COR-L47 (cell line): ENCODE results near the gene UNC119B.
"Not testable (repeated sequence)": the region's sequence is repeated elsewhere in the genome, so short reads cannot be mapped to it uniquely, and the experiment has no call there.

Source experiments
- DNase-seq: peaks from one replicate; lab custom pipeline; 2025; lab: John Stamatoyannopoulos, UW

The UNC119B gene

GRCh38 chr12:120710031-120710804 lies at the start of gene UNC119B:
Gene UNC119B (plus strand): TSS chr12:120710458. CDS start chr12:120710475, 17 bp downstream.
- peak; percentile 54 for DNase-seq

- no peak for DNase-seq
Observed at GRCh38 chr12:120661432-120661831, 48.8 kb upstream of the UNC119B start.

GRCh38 chr12:120662879-120663278 lies 47.4 kb upstream of the UNC119B start:
- no peak for DNase-seq

- DNase-seq = no peak
Observed at GRCh38 chr12:120663741-120664140, 46.5 kb upstream of the UNC119B start.

- DNase-seq = no peak
Observed at GRCh38 chr12:120666571-120667390, 43.5 kb upstream of the UNC119B start.

DNA sequence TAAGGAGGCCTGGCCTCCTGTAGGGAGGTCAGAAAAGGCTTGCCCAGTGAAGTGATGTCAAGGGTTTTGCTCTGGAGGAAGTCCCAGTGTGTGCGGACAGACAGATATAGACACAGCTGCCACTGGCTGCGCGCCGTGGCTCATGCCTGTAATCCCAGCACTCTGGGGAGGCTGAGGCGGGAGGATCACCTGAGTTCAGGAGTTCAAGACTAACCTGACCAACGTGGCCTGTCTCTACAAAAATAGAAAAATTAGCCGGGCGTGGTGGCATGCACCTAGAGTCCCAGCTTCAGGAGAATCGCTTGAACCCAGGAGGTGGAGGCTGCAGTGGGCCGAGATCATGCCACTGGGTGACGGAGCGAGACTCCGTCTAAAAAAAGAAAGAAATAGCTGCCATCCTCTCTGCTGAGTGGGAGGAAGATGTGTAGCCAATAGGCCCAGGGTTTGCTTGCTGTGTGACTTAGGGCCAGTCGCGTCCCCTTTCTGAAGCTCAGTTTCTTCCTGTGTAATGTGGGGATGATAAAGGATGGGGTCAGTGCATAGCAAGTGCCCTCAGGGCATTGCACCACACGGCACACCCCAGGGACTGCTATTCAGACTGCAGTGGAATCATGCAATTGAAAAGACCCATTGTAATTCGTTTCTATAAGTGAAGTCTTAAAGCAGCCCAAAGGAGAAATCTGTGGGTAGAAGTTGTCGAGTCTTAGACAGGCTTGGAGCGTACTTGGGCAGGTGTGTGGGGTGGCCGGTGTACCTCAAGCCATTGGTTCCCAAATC lies 42.0 kb upstream of the UNC119B start:
- no peak for DNase-seq

- no peak for DNase-seq
Observed at GRCh38 chr12:120668868-120669840, 41.1 kb upstream of the UNC119B start.

DNA sequence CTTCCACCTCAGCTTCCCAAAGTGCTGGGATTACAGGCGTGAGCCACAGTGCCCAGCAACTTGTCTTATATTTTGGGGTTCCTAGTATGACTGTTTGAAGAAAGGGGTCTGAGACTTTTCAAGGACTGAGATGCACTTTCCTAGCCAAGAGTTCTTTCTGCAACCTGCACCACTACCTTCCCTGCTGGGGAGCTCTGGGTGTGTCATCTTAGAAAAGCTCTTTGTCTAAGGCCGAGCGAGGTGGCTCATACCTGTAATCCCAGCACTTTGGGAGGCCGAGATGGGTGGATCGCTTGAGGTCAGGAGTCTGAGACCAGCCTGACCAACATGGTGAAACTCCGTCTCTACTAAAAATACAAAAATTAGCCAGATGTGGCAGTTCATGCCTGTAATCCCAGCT lies 40.0 kb upstream of the UNC119B start:
- not testable (repeated sequence) for DNase-seq

- no peak for DNase-seq
Observed at GRCh38 chr12:120670667-120671066, 39.6 kb upstream of the UNC119B start.

GRCh38 chr12:120674097-120674636 lies 36.1 kb upstream of the UNC119B start:
- no peak for DNase-seq

- DNase-seq = no peak
Observed at GRCh38 chr12:120677765-120678473, 32.3 kb upstream of the UNC119B start.

DNA sequence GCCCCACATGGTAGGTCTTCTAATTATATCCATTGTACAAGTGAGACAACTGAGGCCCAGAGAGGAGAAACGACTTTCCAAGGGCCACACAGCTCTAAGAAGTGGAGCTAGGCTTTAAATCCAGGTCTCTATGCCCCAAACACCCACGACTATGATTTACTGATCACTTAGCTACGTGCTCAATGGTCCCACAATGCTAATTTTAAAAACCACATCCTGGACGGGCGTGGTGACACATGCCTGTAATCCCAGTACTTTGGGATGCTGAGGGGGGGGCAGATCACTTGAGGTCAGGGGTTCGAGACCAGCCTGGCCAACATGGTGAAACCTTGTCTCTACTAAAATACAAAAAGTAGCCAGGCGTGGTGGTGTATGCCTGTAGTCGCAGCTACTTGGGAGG lies 31.7 kb upstream of the UNC119B start:
- no peak for DNase-seq

- DNase-seq = no peak
Observed at GRCh38 chr12:120680165-120680738, 30.0 kb upstream of the UNC119B start.

GRCh38 chr12:120684523-120684932 lies 25.7 kb upstream of the UNC119B start:
- DNase-seq = no peak

DNA sequence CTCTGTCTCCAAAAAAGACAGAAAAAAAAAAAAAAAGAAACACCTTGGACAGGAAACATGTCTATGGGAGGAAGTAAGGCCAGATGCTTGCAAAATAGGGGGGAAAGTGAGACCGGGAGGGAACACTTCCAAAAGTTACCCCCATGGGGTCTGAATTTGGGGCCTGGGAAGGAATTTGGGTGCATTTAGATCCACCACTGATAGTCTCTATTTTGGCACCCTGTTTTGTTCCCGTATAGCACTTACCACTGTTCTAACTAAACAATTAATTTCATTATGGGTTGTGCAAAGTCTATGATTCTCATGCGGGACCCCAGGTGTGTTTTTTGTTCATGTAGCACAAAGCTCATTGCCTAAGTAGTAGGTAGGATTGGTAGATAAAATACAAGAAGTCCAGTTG lies 24.7 kb upstream of the UNC119B start:
- DNase-seq = no peak

- DNase-seq = peak; percentile 99
Observed at GRCh38 chr12:120686151-120686689, 24.0 kb upstream of the UNC119B start.

DNA sequence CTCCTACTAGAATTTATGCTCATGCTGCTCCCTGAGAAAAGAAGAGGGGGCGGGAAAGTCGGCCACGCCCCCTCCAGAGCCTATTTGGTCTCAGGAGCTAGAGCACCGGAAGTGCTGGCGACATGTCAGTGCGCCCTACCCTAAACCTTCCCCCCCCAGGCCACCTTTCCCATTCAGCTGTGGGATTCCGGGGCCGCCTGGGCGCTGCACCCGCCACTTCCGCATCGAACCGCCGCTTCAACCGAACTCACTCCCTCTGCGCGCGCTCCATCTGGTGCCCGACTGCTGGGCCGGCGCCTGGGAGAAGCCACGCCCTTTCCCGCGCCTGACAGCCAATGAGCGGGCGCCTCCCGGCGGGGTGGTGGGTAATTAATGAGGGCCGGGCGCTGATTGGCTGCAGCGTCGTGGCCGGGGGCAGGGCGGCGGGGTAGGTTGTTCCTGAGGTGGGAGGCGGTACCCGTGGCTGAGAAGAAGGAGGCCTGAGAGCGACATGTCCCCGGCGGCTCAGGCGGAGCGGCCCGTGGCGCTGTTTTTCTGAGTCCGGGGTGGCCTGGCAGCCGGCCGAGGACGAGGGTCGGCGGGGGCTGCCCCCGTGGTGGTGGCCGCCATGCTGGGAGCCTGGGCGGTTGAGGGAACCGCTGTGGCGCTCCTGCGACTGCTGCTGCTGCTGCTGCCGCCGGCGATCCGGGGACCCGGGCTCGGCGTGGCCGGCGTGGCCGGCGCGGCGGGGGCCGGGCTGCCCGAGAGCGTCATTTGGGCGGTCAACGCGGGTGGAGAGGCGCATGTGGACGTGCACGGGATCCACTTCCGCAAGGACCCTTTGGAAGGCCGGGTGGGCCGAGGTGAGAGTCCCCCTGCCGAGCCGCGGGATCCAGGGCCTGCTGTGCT lies 23.3 kb upstream of the UNC119B start, which contains the start of gene MLEC:
TSS of gene MLEC (plus strand) at position 460 of the 888 bp plus-strand sequence. CDS start at position 608, 148 bp downstream.
- peak; percentile 98 for DNase-seq

GRCh38 chr12:120687578-120688289 lies 22.5 kb upstream of the UNC119B start:
- DNase-seq = no peak
